Stimulated activated CD4-positive, alpha-beta T cell treated with anti-CD3 and anti-CD28 coated beads, Interleukin-1b, Interleukin-23, amount 100 ng/mL, for 24 hours (primary cell): ENCODE data around the gene HTT.

Experiments
- DNase-seq, 4 experiments: peaks; one replicate each; pipeline ENCODE4 v3.0.0-alpha.2; 2020; ENCODE audit warnings: low read depth in 4 of 4, low spot score in 1 of 4

HTT gene

GRCh38 chr4:3247399-3248177, 173.1 kb downstream of the HTT start:
- DNase-seq: no peak

GRCh38 chr4:3248178-3248480, 173.6 kb downstream of the HTT start:
- no peak for DNase-seq

GRCh38 chr4:3248811-3249661, 174.6 kb downstream of the HTT start, which contains the start of gene MSANTD1:
TSS of gene MSANTD1 (plus strand) at chr4:3249159. CDS start at chr4:3249223, 64 bp downstream.
- DNase-seq: no peak

GRCh38 chr4:3249711-3250437, 175.4 kb downstream of the HTT start:
- no peak for DNase-seq

GRCh38 chr4:3250438-3250955, 176.0 kb downstream of the HTT start:
- no peak for DNase-seq

GRCh38 chr4:3250956-3251690, 176.6 kb downstream of the HTT start:
- no peak for DNase-seq

- no peak for DNase-seq
Observed at GRCh38 chr4:3251691-3252479, 177.4 kb downstream of the HTT start.

- no peak for DNase-seq
Observed at GRCh38 chr4:3252480-3252828, 178.0 kb downstream of the HTT start.

GRCh38 chr4:3252831-3253641, 178.6 kb downstream of the HTT start:
- DNase-seq: no peak

- DNase-seq: no peak
Observed at GRCh38 chr4:3253808-3254207, 179.3 kb downstream of the HTT start.

- DNase-seq: no peak
Observed at GRCh38 chr4:3254302-3255131, 180.0 kb downstream of the HTT start.

- DNase-seq: no peak
Observed at GRCh38 chr4:3255611-3256186, 181.2 kb downstream of the HTT start.

GRCh38 chr4:3256230-3257102, 182.0 kb downstream of the HTT start:
- no peak for DNase-seq

GRCh38 chr4:3257103-3257555, 182.6 kb downstream of the HTT start:
- DNase-seq: no peak

- DNase-seq: no peak
Observed at GRCh38 chr4:3257556-3258482, 183.3 kb downstream of the HTT start.
